A549 treated with dexamethasone at 1 μM for 4 hours (cell line): Measurements from ENCODE around the gene PHETA1. TPM values are rescaled to one million over a fixed set of nuclear protein-coding genes. Genes with fewer than 3 reads are reported as not detected.

Source experiments
- total RNA-seq: library from RNA; stranded (reverse); fragments of 200-300 nt; extraction: Qiagen RNA extraction; gene quantifications from 5 replicates; pipeline ENCODE4 v1.2.3, GENCODE V29; 2022

PHETA1 gene, protein sequence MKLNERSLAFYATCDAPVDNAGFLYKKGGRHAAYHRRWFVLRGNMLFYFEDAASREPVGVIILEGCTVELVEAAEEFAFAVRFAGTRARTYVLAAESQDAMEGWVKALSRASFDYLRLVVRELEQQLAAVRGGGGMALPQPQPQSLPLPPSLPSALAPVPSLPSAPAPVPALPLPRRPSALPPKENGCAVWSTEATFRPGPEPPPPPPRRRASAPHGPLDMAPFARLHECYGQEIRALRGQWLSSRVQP
- total RNA-seq: 6.8 to 11.5 TPM (median 9.8 TPM) in 5 replicates

GRCh38 chr12:111368788-111369495 lies at the start of gene PHETA1:
TSS of gene PHETA1 (minus strand) at chr12:111369095. CDS start at chr12:111363427, 5,668 bp downstream.

GRCh38 chr12:111405859-111406473 lies 37.1 kb upstream of the PHETA1 start, which contains the start of gene SH2B3:
TSS of gene SH2B3 (plus strand) at chr12:111405923. CDS start at chr12:111418146, 12,223 bp downstream.

Other genes with a start within 250 kb of the PHETA1 start
- 4.8 to 5.8 TPM (median 5.2 TPM) in 5 replicates for gene SH2B3, start 36.8 kb upstream of the PHETA1 start, total RNA-seq
- gene ATXN2, start 230.2 kb upstream of the PHETA1 start, total RNA-seq: 39.2 to 64.9 TPM (median 55.3 TPM) in 5 replicates